ENCODE data around the gene PRKCA.
A peak's percentile ranks its signal among the peaks of the same experiment; 100 is the strongest.

PRKCA gene

DNA sequence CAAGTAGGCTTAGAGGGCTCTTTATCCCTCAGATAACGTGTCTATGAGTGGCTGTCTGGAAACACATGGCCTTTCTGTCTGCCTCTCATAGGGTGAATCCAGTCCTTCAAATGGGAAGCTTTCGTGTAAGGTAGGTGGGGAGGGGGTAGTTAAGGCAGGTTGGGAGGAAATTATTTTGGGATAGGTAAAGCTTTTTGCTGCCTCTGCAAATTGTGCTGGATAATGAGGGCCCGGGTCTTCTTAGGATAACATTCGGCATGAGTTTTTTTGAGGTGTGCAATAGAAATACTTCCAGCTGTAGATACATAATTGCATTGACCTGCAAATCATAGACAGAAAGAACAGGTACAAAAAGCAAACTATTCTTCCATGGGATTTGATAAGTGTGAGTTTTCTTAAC lies 189.7 kb downstream of the PRKCA start:
- no peak for TF ChIP-seq CTCF (conservative IDR thresholded peaks at IDR 0.05; ENCODE audit: low read length)

DNA sequence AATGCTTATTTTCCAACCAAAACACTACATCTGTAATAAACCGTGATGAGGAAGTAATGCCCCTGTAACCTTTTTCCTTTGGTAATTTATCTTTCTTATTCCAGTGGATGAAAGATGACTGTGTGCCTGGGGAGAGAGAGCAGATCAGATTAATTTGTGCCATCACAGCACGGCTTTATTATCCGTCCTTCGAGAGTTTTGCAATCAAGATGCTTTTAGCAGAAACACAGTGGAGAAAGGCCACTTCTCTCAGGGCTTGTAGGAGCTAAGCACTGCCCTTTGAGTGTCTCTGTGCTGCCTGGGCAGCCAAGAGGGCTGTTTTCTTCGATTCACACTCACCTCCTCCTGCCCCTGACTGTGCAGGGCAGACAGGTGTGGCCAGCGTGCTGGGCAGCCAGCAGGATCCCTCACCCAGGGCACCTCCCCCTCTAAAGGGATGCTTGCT lies 190.2 kb downstream of the PRKCA start:
- no peak for DNase-seq (ENCODE audit: low read depth)
- TF ChIP-seq CTCF (conservative IDR thresholded peaks at IDR 0.05; ENCODE audit: low read length) = no peak
- no peak overlapping the region for H3K4me3 ChIP-seq (ENCODE audit: low read length)

More for the DNA sequence above, 189.7 kb downstream of the PRKCA start:
- no peak for DNase-seq (ENCODE audit: low read depth)
- H3K4me3 ChIP-seq (ENCODE audit: low read length) = no peak overlapping the region

- peak; percentile 89 for DNase-seq (ENCODE audit: low read depth)
- no peak for TF ChIP-seq CTCF (conservative IDR thresholded peaks at IDR 0.05; ENCODE audit: low read length)
Observed at GRCh38 chr17:66493283-66494019, 191.0 kb downstream of the PRKCA start.

GRCh38 chr17:66494023-66494803 lies 191.8 kb downstream of the PRKCA start:
- no peak for TF ChIP-seq CTCF (conservative IDR thresholded peaks at IDR 0.05; ENCODE audit: low read length)
- DNase-seq (ENCODE audit: low read depth) = peak; percentile 92
- no peak overlapping the region for H3K4me3 ChIP-seq (ENCODE audit: low read length)

More at GRCh38 chr17:66493283-66494019, 191.0 kb downstream of the PRKCA start:
- no peak overlapping the region for H3K4me3 ChIP-seq (ENCODE audit: low read length)

GRCh38 chr17:66495035-66495434 lies 192.6 kb downstream of the PRKCA start:
- no peak for DNase-seq (ENCODE audit: low read depth)
- TF ChIP-seq CTCF (conservative IDR thresholded peaks at IDR 0.05; ENCODE audit: low read length) = no peak
- H3K4me3 ChIP-seq (ENCODE audit: low read length) = no peak overlapping the region

DNA sequence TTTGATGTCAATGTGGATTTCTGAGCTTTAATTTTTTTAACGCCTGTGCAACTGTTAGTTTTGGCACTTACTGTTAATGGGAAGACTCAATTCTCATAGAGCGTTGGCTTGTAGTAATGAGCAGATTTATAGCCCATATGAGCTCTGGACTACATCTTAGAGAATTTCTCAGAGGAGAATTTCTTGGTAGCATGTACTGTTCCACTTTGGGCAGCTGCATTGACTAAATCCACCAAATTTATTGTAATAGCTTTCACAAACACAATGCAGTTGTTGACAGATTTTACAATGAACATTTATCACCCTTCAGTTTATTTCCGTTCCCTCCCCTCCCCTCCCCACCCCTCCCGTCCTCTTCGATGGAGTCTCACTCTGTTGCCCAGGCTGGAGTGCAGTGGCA lies 193.9 kb downstream of the PRKCA start:
- TF ChIP-seq CTCF (conservative IDR thresholded peaks at IDR 0.05; ENCODE audit: low read length) = no peak
- no peak for DNase-seq (ENCODE audit: low read depth)
- H3K4me3 ChIP-seq (ENCODE audit: low read length) = no peak overlapping the region
